ENCODE results near the gene PAXX. TPM values are rescaled to one million over a fixed set of nuclear protein-coding genes. Genes with fewer than 3 reads are reported as not detected.

Gene PAXX
- total RNA-seq, 1 donor from 2014 or later: 87.0 TPM

DNA sequence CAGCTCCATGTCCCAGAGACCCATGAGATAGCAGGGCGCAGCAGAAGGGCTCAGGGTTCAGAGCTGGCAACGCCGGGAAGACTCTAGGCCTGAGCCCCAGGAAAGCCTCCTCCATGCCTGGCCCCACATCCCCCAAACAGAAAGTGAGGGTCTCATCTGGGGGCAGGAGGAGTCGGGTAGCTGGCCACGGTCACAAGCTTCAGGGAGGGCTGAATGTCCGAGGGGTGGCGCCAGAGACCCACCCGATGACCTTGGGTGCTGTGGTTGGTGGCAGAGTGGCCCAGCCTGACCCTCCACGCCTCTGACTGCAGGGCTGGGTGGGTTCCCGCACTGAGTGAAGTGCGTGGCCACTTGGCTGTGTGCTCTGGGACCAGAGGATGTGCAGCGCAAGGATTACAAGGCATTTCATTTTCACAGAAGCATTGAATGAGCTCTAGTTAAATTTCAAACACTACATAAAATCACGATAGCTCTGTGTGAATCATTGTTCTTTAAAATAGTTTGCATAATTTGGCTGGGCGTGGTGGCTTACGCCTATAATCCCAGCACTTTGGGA is 44.2 kb upstream of the PAXX start:
- intact Hi-C loops (cut with DNase I): loop anchor here (2.0 kb wide), 1 partner anchor 81 kb away; the partner anchor contains the start of gene ABCA2
- Histone ChIP-seq H3K27ac (peak overlapping the region in 1 of 2 donors; percentile 12), H3K36me3 (peaks cover 0 to 1% of the 10 kb centered on the region in 2 donors), H3K27me3 (no peaks in the 10 kb centered on the region), H3K9me3 (no peaks in the 10 kb centered on the region), H3K4me1 (peaks cover 5 to 19% of the 10 kb centered on the region in 2 donors), H3K4me3 (no peak overlapping the region)
- no peak for DNase-seq (ENCODE audit: low spot score in 2 of 2)
- TF ChIP-seq, protein P1, sequence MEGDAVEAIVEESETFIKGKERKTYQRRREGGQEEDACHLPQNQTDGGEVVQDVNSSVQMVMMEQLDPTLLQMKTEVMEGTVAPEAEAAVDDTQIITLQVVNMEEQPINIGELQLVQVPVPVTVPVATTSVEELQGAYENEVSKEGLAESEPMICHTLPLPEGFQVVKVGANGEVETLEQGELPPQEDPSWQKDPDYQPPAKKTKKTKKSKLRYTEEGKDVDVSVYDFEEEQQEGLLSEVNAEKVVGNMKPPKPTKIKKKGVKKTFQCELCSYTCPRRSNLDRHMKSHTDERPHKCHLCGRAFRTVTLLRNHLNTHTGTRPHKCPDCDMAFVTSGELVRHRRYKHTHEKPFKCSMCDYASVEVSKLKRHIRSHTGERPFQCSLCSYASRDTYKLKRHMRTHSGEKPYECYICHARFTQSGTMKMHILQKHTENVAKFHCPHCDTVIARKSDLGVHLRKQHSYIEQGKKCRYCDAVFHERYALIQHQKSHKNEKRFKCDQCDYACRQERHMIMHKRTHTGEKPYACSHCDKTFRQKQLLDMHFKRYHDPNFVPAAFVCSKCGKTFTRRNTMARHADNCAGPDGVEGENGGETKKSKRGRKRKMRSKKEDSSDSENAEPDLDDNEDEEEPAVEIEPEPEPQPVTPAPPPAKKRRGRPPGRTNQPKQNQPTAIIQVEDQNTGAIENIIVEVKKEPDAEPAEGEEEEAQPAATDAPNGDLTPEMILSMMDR (IDR thresholded peaks at IDR 0.05): peak in 1 of 3 experiments; percentile 52

DNA sequence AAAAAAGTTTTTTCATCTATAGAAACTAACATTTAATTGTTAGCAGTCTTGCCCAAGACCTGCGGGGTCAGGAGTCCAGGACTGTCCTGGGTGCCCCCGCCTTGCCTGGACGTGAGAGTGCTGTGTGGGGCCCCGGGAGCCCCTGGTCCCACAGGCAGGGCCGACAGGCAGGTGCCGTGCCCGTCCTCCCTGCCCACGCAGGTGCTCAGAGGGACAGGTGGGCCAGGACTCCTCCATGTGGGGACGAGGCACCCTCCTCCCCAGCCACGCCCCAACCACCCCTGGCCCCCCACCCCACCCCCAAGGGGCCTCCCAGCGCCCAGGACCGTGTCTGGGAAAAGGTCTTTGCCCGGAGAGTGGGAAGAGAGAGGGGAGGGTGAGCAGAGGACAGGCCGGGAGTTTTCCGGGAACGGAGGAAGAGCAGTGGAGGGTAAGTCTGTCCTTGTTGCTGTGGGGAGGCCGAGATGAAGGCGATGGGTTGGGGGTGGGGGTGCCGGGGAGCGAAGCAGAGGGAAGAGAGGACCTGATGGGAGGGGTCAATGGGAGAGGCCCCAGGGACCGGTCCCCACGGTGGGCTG is 42.9 kb upstream of the PAXX start:
- H3K36me3 ChIP-seq: no peaks in the 10 kb centered on the region
- no peaks in the 10 kb centered on the region for H3K9me3 ChIP-seq
- no peak for DNase-seq (ENCODE audit: low spot score in 2 of 2)
- peak overlapping the region; percentile 62 to 83 for H3K4me3 ChIP-seq
- TF ChIP-seq, protein P1 (IDR thresholded peaks at IDR 0.05): no peak
- peaks cover 0 to 12% of the 10 kb centered on the region in 2 donors for H3K4me1 ChIP-seq
- no peaks in the 10 kb centered on the region for H3K27me3 ChIP-seq
- peak overlapping the region; percentile 81 to 88 for H3K27ac ChIP-seq
- intact Hi-C loops (cut with DNase I): loop anchor here (2.0 kb wide), 1 partner anchor 79 kb away; the partner anchor contains the start of gene ABCA2

DNA sequence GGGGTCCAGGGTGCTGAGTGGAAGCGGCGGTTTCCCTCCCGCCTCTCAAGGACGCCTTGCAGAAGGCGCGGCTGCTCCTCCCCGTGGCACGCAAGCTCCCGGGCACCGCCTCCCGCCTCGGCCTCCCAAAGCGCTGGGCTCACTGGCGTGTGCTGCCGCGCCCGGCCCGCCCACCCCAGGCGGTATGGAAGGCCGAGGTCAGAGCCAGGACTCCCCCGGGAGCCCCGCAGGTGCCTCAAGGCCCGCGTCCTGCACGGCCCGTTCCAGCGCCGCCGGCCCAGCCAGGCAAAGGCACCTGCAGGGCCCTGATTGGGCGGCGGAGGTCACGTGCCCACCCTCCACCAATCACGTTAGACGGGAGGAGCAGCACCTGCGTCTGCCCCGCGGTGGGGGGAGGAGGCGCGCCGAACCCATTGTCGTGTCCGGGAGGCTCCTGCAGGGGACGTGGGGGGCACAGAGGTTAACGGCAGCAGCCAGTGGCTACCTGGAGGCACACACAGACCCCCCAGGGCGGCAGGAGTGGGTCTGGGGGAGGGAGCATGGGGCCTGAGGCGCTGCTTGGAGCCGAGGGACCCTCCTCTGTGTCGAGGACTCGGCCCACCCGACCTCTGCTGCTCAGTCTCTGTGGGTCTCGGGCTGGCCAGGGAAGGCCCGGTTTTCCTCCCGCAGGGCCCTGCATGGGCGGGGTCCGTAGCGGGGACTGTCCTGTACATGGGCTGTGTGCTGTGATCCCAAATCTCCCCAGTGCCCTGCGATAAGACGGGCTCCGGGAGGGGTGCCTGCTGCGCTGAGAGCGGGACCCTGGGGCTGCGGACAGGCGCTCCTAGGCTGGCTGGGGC is 42.2 kb upstream of the PAXX start:
- no peaks in the 10 kb centered on the region for H3K36me3 ChIP-seq
- DNase-seq (ENCODE audit: low spot score in 2 of 2): peak; percentile 88 to 96
- no peaks in the 10 kb centered on the region for H3K27me3 ChIP-seq
- no peaks in the 10 kb centered on the region for H3K9me3 ChIP-seq
- H3K27ac ChIP-seq: peak overlapping the region; percentile 81 to 88
- TF ChIP-seq, protein P1 (IDR thresholded peaks at IDR 0.05): peak in 2 of 3 experiments; percentile 10 to 25
- peak overlapping the region; percentile 62 to 83 for H3K4me3 ChIP-seq
- peaks cover 0 to 12% of the 10 kb centered on the region in 2 donors for H3K4me1 ChIP-seq
- intact Hi-C loops (cut with DNase I): loop anchor here (2.0 kb wide), 2 partner anchors 79 to 159 kb away; partner anchors contain the start of genes ABCA2 and TMEM141

DNA sequence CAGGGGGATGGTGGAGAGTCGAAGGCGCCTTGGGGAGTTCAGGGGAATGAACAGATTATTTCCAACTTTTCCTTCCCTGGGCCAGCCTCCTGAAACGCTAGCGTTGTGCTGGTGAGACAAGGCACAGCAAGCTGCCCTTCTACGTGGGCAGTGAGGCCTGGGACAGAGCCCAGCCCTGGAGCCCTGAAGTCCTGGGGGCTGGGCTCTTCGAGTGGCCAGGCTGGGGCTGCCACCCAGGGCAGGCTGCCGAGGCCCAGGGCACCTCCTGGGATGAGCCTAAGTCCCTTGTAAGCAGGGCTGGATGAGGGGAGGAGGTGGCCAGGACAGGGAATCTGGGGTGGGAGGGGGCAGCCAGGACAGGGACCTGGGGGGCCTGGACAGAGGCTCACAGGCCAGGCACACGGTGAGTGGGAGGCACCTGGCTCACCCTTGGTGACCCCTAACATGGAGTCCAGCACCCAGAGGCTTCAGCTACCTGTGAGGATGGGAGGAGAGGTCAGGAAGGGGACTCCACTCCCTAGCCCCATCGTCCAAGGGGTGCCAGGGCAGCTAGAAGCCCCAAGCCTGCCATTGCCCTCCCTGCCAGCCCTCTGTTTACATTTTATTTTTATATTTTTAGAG is 41.5 kb upstream of the PAXX start:
- peak overlapping the region; percentile 62 to 83 for H3K4me3 ChIP-seq
- H3K4me1 ChIP-seq: peaks cover 0 to 12% of the 10 kb centered on the region in 2 donors

More for the DNA sequence above, 41.5 kb upstream of the PAXX start:
- TF ChIP-seq, protein P1 (IDR thresholded peaks at IDR 0.05): no peak
- no peaks in the 10 kb centered on the region for H3K27me3 ChIP-seq
- intact Hi-C loops (cut with DNase I): loop anchor here (2.0 kb wide), 1 partner anchor 160 kb away; the partner anchor contains the start of gene TMEM141
- peak overlapping the region; percentile 81 to 88 for H3K27ac ChIP-seq
- H3K9me3 ChIP-seq: no peaks in the 10 kb centered on the region
- no peaks in the 10 kb centered on the region for H3K36me3 ChIP-seq
- DNase-seq (ENCODE audit: low spot score in 2 of 2): no peak
